ENCODE results near the gene ADARB1.

Gene ADARB1

GRCh38 chr21:45215213-45215612 lies 140.8 kb downstream of the ADARB1 start:
- no peak for DNase-seq

DNA sequence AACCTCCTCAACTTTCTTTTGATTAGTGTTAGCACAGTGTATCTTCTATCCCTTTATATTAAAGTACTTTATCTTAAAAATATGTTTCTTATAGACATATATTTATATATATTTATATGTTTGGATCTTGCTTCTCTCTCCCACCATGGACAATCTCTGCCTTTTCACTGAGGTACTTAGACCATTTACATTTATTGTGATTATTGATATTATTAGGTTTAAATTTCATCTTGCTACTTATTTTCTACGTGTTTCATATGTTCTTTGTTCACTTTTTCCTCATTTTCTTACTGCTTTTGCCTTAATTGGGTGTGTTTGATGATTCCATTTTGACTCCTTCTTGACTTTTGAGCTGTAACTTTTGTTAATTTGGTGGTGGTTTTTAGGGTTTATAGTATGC lies 142.6 kb downstream of the ADARB1 start:
- DNase-seq = no peak

DNA sequence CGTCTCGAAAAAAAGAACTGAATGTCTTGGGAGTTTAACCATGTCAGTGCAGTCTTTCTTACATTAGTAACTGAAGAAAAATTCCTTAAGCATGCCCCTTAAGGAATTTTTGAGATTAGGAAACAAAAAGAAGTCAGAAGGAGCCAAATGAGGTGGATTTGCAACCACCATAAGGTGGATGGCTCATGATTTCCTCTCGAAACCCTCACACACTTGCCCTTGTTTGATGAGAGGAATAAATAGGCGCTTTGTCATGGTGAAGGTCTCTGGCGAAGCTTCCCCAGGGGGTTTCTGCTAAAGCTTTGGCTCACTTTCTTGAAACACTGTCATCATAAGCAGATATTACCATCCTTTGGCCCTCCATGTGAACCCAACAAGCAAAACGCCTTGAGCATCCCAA lies 145.1 kb downstream of the ADARB1 start:
- no peak for DNase-seq

- no peak for DNase-seq
These were observed 145.7 kb downstream of the ADARB1 start for GRCh38 chr21:45220071-45220481.

GRCh38 chr21:45220714-45221490 lies 146.5 kb downstream of the ADARB1 start:
- DNase-seq = no peak

DNA sequence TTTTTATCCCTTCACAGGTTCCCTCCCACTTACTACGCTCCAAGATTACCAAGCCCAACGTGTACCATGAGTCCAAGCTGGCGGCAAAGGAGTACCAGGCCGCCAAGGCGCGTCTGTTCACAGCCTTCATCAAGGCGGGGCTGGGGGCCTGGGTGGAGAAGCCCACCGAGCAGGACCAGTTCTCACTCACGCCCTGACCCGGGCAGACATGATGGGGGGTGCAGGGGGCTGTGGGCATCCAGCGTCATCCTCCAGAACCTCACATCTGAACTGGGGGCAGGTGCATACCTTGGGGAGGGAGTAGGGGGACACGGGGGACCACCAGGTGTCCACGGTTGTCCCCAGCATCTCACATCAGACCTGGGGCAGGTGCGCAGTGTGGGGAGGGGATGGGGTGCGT lies 147.6 kb downstream of the ADARB1 start:
- DNase-seq = no peak

GRCh38 chr21:45223236-45224185 lies 149.1 kb downstream of the ADARB1 start:
- DNase-seq = no peak

DNA sequence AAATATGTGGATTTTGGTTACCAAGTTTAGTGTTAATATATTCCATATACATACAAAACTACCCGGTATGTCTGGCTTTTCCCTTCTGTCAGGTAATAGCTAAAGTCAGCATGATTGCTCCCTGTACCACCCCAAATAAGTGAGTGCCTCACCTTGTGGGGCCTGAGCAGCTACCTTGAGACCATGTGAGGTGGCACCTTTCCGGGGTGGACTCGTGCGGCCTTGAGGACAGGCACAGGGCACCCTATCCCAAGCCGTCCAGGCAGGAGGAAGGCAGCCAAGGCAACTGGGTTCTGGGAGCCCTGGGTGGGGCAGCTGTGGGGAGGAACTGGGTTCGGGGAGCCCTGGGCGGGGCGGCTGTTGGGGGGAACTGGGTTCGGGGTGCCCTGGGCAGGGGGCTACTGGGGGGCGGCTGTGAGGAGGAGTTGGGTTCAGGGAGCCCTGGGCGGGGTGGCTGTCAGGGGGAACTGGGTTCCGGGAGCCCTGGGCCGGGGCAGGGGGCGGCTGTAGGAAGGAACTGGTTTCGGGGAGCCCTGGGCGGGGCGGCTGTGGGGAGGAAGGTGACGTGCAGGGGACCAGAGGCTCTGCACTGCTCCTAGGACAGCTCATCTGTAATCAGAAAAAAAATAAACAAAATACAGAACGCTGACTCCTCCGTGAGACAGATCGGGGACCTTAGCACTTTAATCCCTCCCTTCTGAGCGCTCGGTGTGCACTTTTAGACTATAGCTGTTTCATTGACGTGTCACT lies 150.0 kb downstream of the ADARB1 start:
- DNase-seq = no peak

GRCh38 chr21:45225041-45225740 lies 150.8 kb downstream of the ADARB1 start:
- DNase-seq = no peak

DNA sequence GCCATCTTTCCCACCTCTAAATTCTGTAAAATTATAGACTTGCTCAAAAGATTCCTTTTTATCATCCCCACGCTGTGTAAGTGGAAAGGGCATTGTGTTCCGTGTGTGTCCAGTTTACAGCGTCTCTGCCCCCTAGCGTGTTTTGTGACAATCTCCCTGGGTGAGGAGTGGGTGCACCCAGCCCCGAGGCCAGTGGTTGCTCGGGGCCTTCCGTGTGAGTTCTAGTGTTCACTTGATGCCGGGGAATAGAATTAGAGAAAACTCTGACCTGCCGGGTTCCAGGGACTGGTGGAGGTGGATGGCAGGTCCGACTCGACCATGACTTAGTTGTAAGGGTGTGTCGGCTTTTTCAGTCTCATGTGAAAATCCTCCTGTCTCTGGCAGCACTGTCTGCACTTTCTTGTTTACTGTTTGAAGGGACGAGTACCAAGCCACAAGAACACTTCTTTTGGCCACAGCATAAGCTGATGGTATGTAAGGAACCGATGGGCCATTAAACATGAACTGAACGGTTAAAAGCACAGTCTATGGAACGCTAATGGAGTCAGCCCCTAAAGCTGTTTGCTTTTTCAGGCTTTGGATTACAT lies 151.5 kb downstream of the ADARB1 start:
- no peak for DNase-seq

- no peak for DNase-seq
These were observed 152.4 kb downstream of the ADARB1 start for GRCh38 chr21:45226540-45227326.

- DNase-seq = no peak
These were observed 153.4 kb downstream of the ADARB1 start for GRCh38 chr21:45227735-45228134.

GRCh38 chr21:45228171-45228641 lies 153.8 kb downstream of the ADARB1 start:
- DNase-seq = no peak

DNA sequence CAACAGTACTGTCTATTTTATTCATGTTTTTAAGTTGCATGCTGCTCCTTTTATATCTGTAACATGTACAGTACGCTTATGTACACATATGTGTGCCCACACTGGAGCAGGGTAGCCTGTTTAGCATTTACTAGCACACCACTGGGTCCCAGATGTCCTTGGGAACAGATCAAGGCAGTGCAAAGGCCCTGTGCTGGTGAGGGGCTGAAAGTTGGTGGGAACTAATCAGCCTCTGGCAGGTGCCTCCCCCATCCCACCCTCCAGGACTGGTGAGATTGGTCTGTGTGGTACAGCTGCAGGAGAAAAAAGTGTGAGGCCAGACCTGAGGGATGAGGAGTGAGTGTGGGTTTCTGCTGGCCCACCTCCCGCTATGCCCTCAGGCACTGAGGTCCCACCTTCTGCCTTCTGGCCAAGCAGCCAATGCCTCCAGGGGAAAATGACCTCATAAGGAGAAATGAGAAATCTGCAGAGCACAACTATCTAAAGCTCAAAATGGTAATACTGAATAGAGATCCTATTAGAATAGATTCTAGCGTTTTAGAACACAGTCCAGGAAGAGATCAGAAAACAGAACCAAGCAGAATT lies 154.4 kb downstream of the ADARB1 start:
- DNase-seq = no peak

DNA sequence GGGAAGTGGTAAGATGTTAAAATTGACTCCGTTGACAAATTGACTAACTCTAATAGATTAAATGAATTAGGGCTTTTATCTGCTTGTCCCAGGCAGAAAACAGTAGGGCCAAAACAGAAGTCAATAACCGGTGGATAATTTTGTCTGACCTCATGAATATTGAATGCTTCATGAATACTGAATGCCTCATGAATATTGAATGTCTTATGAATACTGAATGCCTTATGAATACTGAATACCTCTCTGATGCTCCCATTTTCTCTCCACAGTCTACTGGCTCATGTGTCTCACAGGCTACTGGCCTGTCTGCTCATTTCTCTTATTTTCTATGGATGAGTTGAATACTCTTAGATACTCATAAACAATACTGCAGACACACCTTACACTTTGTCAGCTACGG lies 157.3 kb downstream of the ADARB1 start:
- no peak for DNase-seq

GRCh38 chr21:45234127-45234526 lies 159.7 kb downstream of the ADARB1 start:
- no peak for DNase-seq

DNA sequence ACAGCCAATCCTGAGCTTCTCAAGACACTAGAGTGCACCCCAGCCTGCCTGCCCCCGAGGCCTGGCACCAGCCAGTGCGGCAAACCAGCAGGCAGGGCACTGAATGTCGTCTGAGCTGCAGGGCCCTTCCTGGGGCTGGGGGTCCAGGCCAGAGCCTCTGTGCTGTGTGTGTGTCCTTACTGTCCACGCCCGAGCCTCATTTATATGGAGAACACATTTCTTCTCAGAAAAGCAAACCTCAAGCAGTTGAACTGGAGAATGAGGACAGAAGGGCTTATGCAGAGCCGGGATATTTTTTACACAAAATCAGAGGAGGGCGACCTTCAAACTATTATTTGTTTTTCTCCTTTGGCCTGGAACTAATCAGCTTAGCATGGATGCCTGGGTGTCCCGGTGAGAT lies 160.6 kb downstream of the ADARB1 start:
- no peak for DNase-seq

DNA sequence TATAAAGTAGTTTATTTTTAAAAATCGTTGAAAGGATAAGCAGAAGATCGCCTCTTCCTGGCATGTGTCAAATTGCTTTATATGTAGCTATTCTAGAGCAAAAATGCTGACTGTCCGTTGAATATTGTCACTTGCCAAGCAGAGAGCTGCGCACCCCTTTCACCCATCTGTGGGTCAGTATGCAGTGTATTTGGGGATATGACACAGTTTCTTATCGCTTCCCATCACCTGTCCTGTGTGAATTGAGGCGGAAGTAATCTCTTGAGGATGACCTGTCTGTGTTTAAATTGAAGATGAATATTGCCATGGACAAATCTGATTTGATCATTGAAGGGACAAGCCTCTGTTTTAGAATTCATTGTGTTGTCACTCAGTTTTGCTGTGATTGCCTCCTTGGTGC lies 161.1 kb downstream of the ADARB1 start:
- DNase-seq = no peak

DNA sequence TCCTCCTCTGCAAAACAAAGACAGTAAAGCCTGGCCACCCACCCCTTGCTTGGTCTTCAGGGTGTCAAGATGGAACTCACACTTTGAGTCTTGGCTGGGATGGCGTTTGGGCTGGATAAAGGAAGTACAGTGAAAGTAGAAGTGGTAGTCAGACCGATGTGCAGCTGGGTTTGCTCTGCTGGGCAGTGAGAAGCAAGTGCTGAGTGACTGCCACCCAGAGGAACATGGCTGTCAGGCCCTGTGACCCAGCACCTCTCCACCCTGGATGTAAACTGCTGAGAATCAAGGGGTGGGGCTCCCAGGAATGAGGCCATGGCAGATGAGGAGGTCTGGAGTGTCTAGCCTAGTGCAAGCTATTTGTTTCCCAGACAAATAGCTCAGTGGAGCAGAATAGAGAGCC lies 162.1 kb downstream of the ADARB1 start:
- no peak for DNase-seq

GRCh38 chr21:45237401-45237800 lies 163.0 kb downstream of the ADARB1 start:
- DNase-seq = no peak

DNA sequence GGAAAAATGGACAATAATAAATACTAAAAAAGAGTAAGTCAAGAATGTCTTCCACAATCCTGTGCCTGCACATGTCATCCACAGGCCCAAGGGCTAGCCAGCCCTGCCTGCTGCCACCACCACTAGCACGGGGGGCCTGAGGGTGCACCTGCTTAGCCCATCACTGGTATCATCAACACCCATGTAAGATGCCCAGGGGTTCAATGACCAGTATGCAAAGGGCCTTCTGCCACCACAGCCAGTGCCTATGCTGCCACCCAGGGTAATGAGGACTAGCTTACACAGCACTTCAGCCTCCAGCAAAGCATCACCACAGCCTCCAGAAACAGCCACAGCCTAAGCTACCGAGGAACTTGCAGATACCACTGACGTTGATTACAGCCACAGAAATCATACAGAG lies 167.0 kb downstream of the ADARB1 start:
- no peak for DNase-seq

All from NCI-H1694 (cell line).